Gastroesophageal sphincter (tissue), 3 donors: Measurements from ENCODE around the gene AP2S1.

Source experiments
- POLR2A ChIP-seq, 2 donors: fragments of 450-650 bp; IDR thresholded peaks; one replicate each; pipeline ENCODE4 v1.6.1; 2017; ENCODE audit warnings: antibody characterized with exemption in 2 of 2, mild to moderate bottlenecking in 2 of 2, moderate library complexity in 1 of 2
- POLR2AphosphoS5 ChIP-seq: sonication (generic); formaldehyde crosslinking; IDR thresholded peaks from one replicate; pipeline ENCODE4 v1.6.1; 2017; ENCODE audit warnings: antibody characterized with exemption
- TF ChIP-seq, protein P1 (sequence below), 4 experiments: fragments of 200-600 bp in 2 of 4; fragments of 450-650 bp in 2 of 4; sonication (generic) in 1 of 4; IDR thresholded peaks; one replicate each; pipeline ENCODE4 v1.5.1; 2017 to 2019; ENCODE audit warnings: antibody characterized with exemption in 4 of 4, mild to moderate bottlenecking in 2 of 4, moderate library complexity in 2 of 4

DNA sequence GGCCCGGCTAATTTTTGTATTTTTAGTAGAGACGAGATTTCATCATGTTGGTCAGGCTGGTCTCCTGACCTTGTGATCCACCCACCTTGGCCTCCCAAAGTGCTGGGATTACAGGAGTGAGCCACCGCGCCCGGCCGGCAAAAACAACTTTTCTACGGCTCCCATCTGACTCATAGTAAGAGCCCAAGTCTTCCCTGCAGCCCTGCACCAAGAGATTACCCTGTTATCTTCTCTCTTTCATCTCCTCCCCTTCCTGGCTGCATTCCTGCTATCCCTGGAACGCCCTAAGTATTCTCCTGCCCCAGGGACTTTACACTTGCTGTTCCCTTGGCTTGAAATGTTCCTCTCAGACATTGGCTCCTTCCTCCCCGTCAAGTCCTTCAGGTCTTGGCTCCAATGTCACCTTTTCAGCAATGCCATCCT is 6.6 kb downstream of the AP2S1 start:
- TF ChIP-seq, protein P1, sequence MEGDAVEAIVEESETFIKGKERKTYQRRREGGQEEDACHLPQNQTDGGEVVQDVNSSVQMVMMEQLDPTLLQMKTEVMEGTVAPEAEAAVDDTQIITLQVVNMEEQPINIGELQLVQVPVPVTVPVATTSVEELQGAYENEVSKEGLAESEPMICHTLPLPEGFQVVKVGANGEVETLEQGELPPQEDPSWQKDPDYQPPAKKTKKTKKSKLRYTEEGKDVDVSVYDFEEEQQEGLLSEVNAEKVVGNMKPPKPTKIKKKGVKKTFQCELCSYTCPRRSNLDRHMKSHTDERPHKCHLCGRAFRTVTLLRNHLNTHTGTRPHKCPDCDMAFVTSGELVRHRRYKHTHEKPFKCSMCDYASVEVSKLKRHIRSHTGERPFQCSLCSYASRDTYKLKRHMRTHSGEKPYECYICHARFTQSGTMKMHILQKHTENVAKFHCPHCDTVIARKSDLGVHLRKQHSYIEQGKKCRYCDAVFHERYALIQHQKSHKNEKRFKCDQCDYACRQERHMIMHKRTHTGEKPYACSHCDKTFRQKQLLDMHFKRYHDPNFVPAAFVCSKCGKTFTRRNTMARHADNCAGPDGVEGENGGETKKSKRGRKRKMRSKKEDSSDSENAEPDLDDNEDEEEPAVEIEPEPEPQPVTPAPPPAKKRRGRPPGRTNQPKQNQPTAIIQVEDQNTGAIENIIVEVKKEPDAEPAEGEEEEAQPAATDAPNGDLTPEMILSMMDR (IDR thresholded peaks at IDR 0.05): no peak
- TF ChIP-seq POLR2AphosphoS5: no peak
- TF ChIP-seq POLR2A (IDR thresholded peaks at IDR 0.05): no peak
